ENCODE data around the gene CYP27C1.
"Not testable (repeated sequence)": the region's sequence is repeated elsewhere in the genome, so short reads cannot be mapped to it uniquely, and the experiment has no call there.

The CYP27C1 gene

DNA sequence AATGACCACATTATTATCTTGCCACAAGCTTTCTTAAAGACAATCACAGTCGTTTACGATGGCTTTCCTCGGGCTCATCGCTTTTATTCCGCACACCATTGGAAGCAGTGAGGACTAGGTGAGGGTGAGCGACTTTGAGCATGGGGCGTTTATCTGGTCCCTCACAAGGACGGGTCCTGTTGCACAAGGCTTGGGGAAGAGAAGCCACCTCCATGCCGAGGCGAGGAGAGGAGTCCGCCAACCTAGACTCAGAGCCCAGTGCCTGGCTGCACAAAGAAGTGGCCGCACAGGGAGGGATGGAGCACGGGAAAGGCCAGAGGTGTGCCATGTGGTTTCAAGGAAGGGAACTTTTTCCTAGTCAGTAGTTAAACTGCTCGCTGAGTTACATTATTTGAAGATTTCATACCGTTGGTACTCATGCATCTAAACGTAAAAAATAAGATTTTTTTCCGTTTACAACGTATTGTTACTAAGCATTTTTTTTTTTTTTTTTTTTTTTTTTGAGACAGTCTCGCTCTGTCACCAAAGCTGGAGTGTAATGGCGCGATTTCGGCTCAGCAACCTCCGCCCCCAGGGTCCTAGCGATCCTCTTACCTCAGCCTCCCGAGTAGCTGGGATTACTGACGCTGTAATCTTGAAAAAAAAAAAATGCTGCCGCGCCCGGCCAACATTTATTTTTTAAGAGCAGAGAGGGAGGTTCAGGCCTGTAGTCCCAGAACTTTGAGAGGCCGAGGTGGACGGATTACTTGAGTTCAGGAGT is 849 bp upstream of the CYP27C1 start:
- no peak for DNase-seq

DNA sequence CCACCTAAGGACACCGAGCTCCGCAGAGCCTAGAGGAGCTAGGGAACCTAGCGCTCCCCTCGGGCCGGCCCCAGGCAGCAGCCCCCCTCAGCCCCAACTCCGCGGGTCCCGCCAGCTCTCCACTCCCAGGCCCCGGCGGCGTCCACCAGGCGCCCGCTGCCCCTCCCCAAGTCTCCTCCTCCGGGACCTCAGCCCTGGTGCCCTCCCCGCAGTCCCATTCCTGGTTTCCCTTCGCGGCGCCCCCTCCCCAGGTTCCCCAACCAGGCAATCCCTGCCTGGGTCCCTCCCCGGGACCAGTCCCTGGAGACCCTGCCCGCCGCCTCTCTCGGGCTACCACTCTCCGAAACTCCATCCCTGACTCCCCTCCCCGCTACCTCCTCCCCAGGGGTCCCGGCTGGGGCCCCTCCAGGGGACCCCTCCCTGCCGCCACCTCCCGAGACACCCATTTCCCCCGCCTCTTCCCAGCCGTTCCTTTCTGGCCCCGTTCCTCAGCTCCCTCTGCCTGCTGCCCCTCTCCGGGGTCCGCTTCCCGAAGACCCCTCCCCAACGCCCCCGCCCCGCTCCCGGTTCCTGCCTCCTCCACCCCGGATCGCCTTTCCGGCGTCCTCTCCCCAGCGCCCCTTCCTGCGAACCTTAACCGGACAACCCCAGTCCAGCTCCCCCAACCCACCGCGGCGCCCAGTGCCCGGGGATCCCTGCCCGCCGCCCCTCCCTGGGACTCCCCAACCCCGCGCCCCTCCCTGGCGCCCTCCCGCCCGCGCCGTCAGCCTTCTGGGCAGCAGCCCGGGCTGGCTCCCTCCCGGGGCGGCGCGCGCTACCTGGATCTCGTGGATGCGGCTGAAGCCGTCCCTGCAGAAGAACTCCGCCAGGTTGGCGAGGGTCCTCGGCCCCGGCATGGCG is 678 bp downstream of the CYP27C1 start:
- DNase-seq, result no peak

DNA sequence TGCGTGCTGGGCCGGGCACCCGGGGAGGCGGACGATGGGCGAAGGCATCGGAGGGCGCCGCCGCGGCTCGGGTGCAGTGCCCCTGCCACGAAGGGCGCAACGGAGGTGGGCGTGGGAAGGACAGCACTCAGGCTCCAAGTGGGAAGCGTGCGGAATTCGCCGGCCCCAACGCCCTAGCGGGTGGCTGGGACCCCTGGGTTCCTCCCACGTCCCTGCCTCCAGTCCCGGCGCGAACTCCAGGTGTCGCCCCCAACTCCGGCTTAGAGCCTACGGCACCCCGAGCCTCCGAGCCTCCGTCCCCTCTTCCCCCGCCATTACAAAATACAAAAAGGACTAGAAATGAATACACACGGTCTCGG is 1.3 kb downstream of the CYP27C1 start:
- no peak for DNase-seq

DNA sequence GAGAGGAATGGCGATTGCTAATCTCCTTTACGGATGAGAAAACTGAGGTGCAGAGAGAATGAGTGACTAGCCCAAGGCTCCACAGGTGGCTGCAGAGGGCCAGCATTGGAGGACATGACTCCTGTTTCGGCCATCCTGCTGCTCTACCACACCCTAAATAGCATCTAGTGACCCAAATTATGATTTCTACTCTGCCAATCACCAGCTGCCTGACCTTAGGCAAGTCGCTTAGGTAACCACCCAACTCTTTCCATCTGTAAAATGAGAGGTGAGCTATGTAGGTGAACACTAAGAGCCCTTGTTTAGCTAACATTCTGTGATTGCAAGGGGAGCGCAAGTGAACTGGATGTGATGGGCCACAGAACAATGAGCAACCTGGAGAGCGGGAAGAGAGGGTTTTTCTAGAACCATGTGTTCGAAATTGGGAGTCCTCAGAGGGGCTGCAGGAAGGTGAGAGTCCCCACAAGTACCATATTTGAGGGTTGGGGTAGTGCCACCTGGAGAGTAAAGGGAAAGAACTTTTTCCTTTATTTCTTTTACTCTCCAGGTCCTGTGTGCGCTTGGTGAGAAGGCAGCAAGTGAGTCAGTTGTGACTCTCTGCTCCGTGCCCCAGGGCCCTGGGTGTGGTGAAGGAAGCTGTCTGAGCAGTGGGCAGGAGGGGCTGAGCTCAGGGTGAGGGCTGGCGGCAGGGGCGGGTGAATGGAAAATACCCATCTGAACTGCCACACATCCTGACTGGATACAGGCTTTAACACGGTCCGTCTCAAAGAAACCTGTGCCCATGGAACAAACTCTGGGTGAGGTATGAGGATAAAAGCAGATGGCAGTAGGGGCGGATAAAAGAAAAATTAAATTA is 2.4 kb downstream of the CYP27C1 start:
- DNase-seq, result no peak

DNA sequence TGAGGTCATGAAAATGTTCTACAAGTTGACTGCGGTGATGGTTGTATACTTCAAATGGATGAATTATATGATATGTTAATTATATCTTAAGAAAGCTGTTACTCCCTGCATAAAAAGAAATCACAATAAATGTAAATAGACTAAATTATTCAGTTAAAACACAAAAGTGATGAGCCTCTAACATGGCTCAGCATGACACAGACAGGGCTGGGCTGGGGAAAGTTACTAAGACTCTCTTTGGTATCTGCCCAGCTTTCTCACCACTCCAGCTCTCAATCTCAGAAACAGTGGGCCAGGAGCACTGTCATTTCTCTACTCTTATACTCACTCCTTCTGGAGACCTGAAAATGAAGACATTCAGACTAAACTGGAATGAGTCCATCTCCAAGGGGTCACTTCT is 3.5 kb downstream of the CYP27C1 start:
- no peak for DNase-seq

DNA sequence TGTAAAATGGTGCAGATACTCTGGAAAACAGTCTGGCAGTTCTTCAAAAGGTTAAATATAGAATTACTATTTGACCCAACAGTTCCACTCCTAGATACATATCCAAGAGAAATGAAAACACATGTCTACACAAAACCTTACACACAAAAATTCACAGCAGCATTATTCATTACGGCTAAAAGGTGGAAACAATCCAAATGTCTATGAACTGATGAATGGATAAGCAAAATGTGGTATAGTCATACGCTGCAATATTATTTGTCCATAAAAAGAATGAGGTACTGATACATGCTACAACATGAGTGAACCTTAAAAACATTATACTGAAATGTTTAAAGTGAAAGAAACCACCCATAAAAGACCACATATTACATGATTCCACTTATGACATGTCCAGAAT is 4.0 kb downstream of the CYP27C1 start:
- DNase-seq, result no peak

DNA sequence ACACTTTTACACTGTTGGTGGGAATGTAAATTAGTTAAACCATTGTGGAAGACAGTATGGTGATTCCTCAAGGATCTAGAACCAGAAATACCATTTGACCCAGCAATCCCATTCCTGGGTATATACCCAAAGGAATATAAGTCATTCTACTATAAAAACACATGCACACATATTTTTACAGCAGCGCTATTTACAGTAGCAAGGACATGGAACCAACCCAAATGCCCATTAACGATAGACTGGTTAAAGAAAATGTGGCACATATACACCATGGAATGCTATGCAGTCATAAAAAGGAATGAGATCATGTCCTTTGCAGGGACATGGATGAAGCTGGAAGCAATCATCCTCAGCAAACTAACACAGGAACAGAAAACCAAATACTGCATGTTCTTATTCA is 5.9 kb downstream of the CYP27C1 start:
- not testable (repeated sequence) for DNase-seq

DNA sequence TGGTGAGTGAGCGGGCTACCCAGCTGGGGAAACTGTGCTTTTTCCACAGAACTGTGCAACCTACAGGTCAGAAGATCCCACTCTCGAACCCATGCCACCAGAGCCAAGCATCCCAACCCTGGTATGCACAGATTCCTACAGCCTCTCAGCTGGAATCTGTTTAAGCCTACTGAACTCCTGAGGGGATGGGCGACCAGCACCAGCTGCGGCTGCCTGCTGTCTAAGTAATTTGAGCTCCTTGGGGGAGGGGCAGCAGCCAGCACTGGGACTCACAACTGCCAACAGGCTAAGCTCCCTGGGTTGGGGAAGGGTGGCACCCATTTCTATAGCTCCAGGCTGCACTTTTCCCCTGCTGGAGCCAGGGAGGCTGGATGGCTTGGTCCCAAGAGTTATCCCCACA is 11.8 kb downstream of the CYP27C1 start:
- no peak for DNase-seq

DNA sequence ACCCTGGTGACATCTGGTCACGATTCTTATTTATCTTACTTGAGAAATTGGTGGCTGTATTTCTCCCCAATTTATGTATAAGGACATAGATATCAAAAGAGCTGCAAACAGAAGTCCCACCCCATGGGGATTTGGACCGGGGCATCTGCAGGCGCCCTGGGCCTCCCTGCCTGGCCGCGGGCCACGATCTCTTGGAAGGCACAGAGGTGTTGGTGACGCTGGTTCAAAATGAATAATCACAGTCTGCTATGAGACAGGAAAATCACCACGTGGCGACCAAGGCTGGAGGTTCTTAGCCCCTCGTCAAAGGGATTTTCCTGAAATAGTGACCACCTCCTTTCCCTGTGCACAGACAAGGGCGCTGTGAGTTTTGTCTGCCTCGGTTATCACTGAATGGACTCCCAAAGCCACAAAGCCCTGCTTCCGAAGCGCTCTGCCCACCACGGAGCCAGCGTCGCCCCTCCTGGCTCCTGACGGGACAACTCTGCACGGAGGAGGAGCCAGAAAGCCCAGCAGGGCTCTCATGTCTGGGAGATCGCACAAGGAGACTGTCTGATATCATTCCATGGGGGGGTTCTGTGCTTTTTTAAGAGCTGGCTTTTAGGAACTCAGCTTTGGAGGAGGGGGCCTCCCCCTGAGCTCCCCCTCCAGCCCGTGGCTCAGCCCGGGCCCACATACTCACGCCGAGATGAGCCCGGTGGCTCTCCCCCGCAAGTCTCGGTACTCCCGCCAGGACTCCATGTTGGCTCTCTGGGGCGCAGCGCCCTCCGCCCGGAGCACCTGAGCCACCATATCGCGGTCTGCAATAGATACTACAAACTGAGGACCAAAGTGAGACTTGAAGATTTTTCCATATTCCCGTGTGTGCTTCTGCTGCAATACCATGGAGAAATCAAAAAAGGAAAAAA is 14.6 kb downstream of the CYP27C1 start:
- DNase-seq, result no peak

DNA sequence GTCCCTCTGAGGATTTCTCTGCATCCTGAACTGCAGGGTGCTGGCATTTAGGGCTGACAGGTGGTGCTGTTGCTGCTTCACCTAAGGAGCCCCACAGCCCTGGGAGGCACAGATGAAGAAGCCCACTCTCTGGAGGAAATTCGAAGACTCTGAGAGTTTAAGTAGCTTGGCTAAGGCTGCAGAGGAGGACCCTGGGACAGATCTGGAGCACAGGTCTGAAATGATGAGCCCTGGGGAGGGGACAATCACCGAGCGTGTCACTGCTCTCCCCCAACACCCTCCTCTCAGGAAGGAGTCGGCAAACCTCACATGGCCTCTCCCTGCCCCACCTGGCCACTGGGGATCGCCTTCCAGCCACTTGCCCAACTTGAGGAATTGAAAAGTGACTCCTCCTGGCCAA is 18.6 kb downstream of the CYP27C1 start:
- no peak for DNase-seq

DNA sequence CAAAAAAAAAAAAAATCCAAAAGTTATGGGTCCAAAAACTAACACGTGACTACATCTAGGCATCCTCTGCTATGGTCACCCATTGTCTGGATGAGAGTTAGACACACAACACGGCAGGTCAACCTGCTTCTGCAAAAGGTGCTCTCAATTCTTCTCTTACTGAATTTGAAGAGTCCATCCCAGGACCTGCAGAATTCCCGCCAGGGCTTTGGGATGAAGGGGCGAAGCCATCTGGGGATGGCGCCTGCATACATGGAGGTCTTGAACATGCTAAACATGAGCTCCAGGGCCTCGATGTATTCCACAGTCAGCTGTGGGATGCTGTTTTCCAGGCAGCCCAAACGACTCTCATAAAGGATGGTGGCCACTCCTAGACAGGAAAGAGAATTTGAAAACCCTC is 19.1 kb downstream of the CYP27C1 start:
- no peak for DNase-seq

DNA sequence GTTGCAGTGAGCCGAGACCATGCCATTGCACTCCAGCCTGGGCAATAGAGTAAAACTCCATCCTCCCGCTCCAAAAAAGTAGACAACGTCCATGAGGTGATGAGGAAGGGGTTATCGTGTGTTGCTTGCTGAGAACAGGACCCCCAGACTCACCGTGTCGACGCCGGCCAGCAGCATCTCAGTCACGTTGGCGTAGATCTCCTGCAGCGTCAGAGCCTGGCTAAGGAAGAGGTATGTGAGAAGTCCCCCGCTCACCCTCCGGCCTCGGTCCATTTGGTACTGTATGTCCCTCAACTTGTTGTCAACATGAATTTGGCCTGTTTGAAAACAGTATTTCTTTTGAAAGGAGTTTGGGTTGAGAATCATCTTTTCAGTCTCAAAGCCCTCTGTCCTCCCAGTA is 20.9 kb downstream of the CYP27C1 start:
- no peak for DNase-seq

DNA sequence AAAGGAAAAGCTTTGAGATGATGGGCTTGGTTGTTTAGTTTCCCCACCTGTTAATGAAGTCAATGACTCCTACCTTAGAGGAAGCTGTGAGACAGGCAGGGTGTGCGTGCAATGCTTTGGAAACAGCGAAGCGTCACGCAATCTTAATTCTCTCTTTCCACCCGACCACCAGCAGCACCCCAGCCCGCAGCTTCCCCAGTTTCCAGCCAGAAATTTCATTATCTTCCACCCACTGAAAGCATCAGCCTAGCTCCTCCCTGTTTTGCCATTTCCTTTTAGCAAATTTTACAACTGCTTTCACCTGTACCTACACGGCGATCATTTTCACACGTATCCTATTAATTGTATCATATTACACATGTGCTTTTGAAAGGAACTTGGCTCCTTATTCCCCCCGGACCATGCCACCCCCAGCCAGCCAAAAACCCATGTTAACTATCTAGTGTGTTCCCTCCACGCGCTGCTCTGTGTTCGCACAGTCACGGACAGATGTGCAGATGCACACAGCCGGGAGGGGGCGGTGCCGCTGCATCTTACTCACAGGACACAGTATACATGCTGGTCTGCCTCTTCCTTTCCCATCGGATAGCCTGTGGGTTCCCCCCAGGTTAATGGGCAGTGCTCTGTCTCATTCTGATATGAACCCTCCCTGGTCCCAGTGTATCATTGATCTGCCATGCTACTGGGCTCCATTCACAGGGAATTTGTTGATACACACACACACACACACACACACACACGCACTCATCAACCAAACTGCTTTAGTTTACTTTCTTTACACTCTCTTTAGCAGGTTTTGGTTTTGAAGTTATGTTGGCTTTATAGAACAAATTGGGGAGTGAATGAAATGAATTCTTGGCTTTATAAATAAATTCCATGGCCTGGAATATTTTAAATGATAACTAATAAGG is 22.4 kb downstream of the CYP27C1 start:
- DNase-seq, result peak; percentile 56

DNA sequence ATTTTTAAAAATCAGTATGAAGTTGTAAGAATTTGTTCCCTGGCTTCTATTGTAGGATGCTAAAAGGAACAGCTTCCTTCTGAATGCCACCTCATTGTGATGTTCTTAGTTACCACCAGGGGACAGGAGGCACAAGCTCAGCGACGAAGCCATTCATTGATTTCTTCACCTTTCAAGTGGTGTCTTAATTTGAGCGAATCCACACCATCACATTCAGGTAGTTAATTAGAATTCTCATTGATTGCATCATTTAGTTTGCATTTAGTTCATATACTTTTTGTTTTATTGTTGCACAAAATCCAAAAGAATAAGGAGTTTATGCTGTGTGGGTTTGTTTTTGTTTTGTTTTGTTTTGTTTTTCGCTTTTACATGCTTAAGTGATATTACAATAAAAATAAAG is 23.1 kb downstream of the CYP27C1 start:
- DNase-seq, result peak; percentile 10

DNA sequence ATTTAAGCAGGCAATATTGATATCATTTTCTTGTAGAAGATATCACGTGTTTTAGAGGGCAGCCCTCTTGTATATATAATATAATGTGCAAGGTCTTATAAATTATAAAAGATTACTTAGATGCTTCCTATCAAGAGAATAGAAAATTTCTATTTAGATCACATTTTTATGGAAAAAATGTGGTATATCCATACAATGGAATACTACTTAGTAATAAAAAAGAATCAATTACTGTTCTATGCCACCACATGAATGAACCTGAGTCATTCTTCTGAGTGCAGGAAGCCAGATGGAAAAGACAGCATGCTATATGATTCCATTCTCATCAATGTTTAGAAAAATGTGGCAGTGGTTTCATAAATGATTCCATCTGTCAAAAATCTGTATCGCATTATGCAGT is 23.6 kb downstream of the CYP27C1 start:
- no peak for DNase-seq

DNA sequence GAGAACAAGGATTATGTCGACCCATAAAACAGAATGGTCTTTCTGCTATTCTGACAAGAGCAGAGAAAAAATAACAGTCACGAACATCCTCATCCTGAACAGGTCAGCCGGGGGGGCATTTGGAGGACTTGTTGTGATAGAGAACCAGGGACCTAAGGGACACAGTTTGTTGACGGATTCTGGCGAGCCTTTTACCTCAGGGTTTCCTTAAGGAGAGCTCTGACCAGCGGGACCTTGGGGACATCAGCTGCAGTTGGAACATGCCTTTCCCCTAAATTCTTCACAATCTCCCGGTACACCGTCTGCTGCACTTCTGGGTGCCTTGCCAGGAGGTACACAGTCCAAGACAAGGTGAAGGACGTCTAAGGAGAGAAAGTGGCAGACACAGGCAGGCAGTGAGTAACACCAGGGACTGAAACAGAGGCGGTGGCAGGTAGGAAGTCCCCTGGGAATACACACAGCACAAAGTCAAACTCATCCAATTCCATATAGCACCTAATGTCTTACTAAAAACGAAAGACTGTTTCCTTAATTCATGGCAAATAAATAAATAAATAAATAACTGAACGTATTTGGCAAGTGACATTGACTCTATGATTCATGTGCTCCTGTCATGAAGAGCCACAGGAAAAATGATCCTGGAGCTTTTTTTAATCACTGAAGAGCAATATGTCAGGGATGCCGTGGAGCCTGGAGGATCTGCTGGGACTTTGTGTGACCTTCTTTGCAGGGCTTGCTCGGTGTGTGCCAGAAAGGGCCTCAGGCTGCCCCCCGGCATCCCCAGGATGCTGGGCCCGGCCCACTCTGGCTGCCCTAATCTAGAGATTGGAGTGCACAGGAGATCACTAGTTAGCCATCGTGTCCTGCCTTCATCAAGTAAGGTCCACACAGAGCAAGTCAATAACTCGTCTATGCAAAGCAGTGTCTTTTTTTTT is 24.7 kb downstream of the CYP27C1 start:
- DNase-seq, result no peak

DNA sequence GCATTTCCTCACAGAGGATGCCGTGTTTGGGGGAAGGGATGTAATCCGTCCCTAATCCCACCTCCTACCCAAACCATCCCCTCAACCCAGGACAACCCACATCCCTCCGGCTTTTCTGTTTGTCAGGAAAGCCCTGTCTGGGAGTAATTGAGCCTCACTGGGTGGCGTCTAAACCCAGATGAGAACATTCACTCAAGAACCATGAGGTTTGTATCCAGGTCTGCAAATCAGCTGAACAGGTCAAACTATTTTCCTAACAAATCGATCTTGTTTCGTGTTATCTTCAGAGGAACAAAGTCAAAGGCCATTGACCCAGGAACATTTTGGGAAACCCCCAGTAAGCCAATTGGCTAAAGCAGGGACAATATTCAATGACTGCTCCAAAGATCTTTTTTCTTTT is 25.7 kb downstream of the CYP27C1 start:
- no peak for DNase-seq

DNA sequence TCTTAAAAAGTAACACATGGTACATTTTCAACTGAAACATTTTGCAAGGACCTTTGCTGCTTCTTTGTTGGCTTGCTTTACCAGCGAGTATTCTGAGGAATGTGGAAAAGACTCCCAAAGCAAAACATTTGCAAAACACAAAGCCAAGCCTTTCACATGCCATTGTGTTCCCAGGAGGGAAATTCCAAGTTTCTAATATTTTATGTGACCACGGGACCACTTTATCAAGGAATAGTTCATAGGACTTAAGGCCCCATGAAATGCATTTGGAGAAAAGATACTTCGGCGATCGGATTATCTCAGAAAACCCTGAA is 26.2 kb downstream of the CYP27C1 start:
- DNase-seq, result no peak

DNA sequence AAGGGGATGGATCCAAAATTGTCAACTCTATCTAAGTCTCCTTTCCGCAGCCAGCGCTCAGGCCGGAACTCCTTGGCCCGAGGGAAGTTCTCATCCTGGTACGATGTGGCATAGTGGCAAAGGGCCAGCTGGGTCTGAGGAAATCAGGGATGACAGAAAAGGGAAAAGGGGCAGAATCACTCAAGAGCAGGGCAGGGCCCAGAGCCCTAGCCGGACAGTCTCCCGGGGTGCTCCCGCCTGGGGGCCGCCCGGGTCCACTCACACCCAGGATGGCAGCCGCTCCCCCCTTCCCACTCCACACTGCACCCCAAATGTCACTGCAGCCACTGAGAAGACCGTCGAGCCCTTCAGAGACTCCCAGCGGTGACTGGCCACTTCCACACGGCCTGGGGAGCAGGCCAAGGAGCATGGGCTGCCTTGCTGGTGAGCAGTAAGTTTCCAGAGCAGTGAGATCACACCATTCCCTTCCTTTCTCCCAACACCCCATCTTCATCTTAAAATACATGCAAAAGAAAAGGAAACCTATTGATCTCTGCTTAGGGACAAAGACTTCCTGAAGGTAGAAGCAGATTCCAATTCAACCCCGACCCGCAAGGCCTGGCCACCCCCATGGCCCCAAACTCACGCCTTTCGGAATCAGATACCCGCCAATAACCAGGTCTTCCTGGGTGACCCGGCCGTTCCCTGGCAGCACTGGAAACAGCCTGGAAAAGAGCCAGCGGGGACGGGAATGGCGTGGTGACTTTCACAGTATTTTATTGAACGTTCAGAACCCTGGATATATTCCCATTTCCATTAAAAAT is 26.7 kb downstream of the CYP27C1 start:
- no peak for DNase-seq
